ENCODE results near the gene LPP.

The LPP gene

GRCh38 chr3:188798556-188799145 lies 644.7 kb downstream of the LPP start:
- no peak for DNase-seq (ENCODE audit: low read depth)

DNA sequence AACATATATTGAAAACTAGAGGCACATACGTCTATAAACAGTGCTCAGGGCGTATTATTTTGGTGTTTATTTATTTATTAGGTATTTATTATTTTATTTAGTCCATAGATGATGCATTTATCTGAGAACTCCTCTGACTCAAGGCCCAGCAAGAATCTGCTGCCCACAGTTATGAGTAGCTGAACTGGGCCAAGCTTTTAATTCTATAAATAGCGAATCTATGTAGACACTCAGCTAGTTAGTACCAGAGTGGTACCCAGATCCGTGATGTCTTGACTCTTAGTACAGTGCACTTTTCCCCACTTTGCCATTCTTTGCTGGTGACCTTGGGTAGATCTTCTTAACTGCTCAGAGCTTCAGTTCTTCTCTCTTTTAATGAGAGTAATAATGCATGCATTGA lies 647.4 kb downstream of the LPP start:
- no peak for DNase-seq (ENCODE audit: low read depth)

- DNase-seq (ENCODE audit: low read depth), result no peak
Measured at GRCh38 chr3:188802645-188803044, 648.7 kb downstream of the LPP start.

DNA sequence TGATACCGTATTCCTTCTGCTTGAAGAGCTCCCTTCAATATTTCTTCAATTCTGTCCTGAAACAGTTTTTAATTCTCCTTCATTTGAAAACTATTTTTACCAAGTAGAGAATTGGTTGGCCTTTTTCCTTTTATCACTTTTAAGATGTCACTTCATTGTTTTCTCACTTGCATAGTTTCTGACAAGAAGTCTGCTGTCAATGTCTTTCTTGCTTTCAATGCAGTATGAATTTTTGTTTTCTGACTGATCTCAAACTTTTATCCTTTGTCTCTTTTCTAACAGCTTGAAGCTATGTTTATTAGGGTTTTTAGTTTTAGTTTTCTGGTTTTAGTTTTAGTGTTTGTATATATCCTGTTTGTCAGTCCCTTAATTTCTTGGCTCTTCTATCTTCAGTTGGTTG lies 653.0 kb downstream of the LPP start:
- no peak for DNase-seq (ENCODE audit: low read depth)

DNA sequence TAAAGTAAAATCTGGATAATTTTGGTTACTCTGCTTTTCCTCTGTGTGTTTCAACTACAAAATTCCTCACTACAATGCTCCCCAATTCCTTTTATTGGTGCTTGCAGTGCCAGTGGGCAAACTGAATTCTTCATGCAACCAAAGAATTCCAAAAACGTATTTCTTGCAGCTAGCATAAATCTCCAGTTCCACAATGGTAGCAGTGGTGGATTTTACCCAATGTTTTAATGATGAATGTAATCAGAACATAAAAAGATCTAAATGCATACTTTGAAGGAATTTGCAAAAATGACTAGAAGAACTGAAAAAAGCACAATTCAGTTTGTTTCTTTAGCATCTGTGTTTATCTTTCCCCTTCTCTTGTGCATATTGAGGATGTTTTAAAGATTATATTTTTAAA lies 658.2 kb downstream of the LPP start:
- DNase-seq (ENCODE audit: low read depth), result no peak

GRCh38 chr3:188814581-188814980 lies 660.6 kb downstream of the LPP start:
- no peak for DNase-seq (ENCODE audit: low read depth)

DNA sequence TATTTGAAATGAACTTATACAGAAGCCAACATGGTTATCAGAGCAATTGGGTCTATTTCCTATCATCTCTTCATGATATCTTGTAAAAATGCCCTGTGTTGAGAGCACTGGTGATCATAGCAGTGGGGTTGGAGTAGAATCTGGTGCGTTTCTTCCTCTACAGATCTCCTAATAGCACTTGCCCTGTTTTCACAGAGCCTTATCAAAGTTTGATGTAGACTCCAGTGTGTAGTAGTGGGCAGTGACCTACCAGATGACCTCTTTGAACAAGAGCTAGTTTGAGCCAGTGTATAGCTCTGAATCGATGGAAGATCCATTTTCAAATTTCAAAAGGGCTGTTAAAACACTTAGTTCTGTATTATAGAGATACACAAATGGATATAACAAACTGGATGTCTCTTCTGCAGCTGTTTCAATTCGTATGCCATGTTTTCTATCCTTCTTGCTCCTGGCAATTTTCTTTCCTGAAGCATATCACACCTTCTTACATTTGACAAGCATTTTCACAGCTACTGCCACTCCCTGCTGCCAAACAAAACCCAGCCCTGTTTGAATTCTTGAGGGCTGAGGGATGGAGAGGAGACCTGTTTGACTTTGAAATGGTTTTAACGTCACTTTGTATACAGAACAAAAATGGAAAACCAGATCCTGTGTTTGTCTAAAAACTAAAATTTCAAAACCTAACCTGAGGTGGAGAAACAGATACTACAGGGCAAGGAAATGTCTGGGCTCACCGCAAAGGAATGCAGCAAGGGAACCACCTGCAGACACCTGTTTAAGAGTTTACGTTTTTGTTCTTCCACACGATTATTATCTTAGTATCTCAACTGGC lies 663.4 kb downstream of the LPP start:
- DNase-seq (ENCODE audit: low read depth), result no peak

- no peak for DNase-seq (ENCODE audit: low read depth)
Measured at GRCh38 chr3:188817935-188818269, 663.9 kb downstream of the LPP start.

GRCh38 chr3:188818282-188818681 lies 664.3 kb downstream of the LPP start:
- DNase-seq (ENCODE audit: low read depth), result no peak

GRCh38 chr3:188819939-188820338 lies 666.0 kb downstream of the LPP start:
- DNase-seq (ENCODE audit: low read depth), result no peak

DNA sequence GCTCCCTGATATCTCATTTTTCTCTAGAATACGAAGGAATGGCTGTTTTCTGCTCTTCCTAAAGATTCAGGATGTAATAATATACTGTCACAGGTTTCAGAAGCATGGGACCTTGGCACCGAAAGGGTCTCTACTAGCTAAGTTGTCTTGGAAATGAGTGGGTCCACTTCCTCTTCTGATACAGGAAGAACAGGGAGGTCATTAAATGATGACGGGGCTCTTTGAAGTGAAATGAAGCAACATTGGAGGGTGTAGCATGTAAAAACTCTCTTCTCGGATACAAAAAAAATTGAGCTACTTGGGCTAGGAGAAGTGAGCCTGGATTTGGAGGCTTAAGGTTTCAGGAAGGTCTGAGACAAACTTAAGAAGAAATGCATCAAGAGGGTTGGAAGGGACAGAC lies 668.0 kb downstream of the LPP start:
- no peak for DNase-seq (ENCODE audit: low read depth)

- no peak for DNase-seq (ENCODE audit: low read depth)
Measured at GRCh38 chr3:188822411-188822810, 668.5 kb downstream of the LPP start.

GRCh38 chr3:188824566-188824965 lies 670.6 kb downstream of the LPP start:
- no peak for DNase-seq (ENCODE audit: low read depth)

- no peak for DNase-seq (ENCODE audit: low read depth)
Measured at GRCh38 chr3:188825901-188826300, 671.9 kb downstream of the LPP start.

DNA sequence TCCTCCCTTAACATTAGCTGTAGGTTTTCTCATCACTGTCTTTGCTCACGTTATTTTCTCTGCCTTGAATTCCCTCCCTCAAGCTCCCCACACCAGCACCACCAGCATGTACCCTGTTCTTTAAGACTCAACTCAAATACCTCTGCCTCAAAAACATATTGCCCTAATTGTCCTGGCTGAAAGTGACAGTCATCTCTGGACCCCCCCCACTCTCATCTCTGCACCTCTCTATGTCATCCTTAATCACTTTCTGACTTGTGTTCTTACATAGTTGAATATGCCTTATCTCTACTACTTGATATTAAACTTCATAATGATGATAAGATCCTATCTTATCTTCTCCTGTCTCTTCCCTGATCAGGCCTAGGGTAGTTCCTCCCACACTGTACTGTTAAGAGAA lies 672.6 kb downstream of the LPP start:
- DNase-seq (ENCODE audit: low read depth), result no peak

DNA sequence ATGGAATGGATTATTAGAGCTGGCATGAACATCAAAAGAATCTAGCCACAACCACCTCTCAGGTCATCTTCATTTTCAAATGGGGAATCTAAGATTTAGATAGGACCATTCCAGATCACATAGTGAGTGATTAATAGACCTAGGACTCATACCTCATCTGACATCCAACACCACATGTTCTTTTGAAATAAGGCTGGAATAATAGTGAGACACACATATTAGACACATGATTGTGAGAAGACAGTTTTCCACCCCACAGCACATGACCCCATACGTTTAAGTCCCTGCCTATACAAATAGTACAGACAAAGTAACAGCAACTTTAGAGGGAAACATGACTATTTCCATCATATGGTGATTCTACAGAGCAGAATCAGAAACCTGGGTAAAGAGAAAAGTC lies 673.1 kb downstream of the LPP start:
- no peak for DNase-seq (ENCODE audit: low read depth)

GRCh38 chr3:188827576-188827975 lies 673.6 kb downstream of the LPP start:
- DNase-seq (ENCODE audit: low read depth), result no peak

DNA sequence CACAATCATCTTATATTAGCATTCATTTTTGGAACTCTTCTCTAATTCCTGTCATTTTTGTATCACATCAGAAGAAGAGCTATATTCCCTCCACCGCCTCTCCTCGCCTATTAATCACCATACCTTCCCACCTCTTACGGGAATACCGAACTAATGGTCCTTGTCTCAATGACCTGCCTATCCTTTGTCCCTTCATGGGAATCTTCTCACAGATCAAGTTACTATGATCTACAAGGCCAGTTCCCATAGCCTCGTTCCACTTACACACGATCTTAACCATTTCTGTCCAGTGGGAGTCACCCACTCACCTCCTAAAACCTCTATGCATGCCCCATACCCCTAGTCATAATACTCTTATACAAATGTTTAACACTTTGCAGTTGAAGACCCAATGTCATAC lies 675.2 kb downstream of the LPP start:
- DNase-seq (ENCODE audit: low read depth), result no peak

DNA sequence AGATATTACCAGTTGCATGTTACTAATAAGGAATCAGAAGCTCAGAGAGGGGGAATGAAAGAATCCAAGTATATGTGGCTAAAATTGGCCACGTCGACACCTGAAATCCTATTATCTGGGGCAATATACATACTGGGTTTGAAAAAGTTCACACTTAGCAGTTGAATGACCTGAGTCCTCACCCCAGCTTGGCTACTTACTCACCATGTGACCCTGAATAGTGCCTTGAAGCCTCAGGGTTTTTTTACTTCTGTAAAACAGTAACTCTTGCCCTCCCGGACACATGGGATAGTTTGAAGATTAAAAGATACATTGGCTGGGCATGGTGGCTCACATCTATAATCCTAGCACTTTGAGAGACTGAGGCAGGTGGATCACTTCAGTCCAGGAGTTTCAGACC lies 675.6 kb downstream of the LPP start:
- no peak for DNase-seq (ENCODE audit: low read depth)

GRCh38 chr3:188830893-188831292 lies 676.9 kb downstream of the LPP start:
- no peak for DNase-seq (ENCODE audit: low read depth)

GRCh38 chr3:188832146-188832545 lies 678.2 kb downstream of the LPP start:
- DNase-seq (ENCODE audit: low read depth), result no peak

- DNase-seq (ENCODE audit: low read depth), result no peak
Measured at GRCh38 chr3:188832961-188833721, 679.2 kb downstream of the LPP start.

DNA sequence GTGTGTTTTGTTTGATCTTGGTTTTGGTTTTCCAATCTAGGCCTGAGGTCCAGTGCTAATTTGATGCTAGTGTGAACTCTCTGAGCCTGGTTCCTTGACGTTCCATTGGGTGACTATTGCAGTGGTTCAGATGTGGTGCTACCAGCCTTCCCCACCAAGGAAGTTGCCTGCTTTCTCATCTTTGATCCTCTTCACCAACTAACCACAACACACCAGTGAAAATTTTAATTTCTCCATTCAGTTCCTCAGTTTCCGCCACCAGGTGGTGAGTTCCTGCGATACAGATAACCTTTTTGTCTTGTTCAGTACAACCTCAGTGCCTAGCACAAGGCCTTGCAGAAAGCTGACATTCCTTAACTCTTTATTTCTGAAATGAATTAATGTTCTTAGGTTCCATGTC lies 680.4 kb downstream of the LPP start:
- DNase-seq (ENCODE audit: low read depth), result peak; percentile 20

Data from activated T-cell treated with anti-CD3 and anti-CD28 coated beads for 24 hours (primary cell).